ENCODE results near the gene AMOT.

AMOT gene

DNA sequence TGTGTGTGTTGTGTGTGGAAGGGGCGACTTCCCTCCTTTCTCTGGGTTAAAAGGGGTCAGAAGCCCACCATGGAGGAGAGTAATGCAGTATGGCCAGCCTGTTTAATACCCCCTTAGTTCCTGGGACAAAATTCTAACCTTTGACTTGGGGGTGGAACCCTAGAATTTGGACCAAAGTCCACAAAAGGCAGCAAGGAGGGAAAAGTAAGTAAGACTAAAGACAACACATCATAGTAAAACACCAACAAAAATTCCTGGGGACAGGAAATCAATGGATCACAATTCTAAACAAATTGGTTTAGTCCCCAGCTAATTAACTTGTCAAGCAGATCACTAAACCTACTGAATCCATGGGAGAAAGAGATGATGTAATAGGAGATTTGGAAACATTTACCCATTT lies 3.1 kb downstream of the AMOT start:
- no peak for DNase-seq (ENCODE audit: low read depth)

DNA sequence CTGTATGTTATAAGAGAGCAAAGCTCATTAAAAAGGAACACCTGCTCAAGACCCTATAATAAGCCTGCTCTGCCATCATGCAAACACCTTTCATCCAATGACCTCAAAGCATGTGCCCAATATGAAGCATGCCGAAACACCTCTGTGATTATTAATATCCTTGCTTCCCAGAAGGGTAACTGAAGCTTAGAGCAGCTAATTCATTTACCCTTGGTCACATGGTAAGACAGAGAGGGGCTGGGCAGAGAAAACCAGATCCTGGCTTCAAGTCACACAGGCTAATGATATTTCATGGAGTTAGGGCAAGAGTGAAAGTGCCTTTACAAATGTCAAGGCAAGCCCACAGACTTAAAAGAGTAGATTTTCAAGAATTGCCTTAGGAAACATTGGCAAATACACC lies 5.6 kb downstream of the AMOT start:
- no peak for DNase-seq (ENCODE audit: low read depth)

DNA sequence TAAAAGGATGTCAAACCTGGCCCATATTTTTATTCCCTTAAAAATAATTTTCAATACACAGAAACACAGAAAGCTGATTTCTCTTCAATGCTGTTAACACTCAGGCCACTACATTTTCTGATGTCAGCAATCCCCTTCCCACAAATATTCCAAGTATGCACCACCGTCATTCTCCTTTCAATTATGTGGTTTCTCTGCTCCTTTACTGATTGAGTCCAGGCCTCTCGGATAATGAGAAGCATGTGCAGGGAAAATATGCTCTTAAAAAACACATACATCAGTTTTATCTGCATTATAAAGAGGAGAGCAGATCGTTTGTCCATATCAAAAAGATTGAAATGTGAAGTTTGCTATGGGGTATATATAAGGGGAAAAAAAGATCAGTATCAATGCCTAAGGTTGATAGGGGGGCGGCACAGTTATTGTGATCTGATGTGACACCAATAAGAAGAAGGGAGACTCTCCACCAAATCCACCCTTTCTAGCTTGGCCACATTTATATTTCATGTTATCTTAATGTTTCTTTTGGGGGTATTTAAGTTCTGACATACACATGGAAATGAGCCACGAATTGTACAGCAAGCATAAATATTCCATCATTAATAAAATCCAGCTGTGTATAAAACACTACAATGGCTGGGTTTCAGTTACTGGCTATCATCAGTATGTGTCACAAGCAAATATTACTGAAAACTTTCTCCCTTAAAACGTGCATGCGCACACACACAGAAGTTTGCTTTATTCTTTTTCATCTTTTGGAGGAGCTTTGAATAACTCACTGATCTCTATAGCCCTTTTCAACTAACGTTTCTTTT lies 6.4 kb downstream of the AMOT start:
- no peak for DNase-seq (ENCODE audit: low read depth)

DNA sequence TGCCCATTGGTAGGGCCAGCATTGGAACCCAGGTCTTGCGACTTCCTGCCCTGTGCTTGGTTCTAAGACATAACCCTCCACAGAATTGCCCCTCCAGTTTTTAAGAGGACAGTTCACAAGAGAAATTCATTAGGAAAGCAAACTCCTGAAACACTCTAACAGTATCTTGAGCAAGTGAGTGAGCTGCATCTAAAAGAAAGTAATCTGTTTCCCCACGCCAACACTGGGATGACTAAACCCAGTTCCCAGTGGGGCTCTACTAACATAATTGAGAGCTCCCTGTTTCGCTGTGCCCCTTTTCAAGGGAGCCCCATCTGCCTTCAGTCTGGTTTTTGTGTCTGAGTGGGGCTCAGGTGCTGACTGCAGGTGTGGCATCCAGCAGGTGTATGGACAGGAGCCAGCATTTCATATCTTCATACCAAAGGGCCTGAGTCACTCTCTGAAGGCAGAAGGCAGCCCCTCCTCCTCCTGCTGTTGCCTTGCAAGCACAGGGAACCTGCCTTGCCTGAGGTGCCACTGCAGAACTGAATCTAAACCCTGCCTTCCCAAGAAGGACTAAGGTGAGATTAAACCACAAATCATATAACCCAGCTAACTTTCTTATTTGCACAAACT lies 8.0 kb downstream of the AMOT start:
- no peak for DNase-seq (ENCODE audit: low read depth)

DNA sequence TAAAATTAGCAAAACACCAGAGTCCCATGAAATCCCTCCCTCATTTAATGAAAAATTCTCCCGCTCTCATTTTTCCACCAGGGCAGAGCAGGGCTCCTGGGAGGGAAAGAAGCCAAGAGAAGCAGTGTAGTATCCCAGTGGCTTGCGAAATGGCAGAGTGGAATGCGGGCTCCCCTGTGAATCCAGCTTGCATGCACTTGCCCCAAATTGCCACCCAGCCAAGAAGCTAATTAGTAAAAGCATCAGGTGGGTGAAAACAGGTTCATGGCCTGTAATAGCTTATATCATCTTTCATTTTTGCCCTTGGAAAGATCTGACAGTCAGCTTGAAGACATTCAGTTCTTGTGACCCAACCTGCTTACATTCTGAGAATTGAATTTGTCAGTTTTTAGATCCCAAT lies 10.1 kb downstream of the AMOT start:
- no peak for DNase-seq (ENCODE audit: low read depth)

DNA sequence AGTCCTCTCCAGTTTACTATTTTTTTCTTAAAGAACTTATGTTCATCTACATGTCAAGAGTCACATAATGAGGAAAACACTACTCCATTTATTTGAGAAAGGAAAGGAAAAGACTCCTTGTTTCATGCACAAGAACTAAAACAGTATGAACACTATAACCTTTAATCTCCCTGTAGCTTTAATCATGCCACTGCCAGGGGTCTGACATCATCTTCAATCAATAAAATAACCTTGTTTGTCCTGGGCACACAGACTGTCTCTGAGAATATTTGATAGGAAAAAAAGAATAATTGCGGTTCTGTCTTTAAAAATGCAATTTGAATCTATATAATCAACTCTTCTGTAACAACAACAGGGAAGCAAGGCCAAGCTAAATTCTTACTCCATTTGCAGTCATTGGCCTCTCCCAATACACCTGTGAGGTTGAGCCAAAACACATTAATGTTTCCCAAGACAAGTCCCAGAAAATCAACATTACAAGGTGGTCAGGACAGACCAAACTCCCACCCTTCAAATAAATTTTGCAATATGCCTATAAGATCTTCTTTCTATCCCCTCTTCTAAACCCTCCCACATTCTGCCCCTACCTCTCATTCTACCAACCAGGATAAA lies 13.2 kb downstream of the AMOT start:
- DNase-seq (ENCODE audit: low read depth): no peak

DNA sequence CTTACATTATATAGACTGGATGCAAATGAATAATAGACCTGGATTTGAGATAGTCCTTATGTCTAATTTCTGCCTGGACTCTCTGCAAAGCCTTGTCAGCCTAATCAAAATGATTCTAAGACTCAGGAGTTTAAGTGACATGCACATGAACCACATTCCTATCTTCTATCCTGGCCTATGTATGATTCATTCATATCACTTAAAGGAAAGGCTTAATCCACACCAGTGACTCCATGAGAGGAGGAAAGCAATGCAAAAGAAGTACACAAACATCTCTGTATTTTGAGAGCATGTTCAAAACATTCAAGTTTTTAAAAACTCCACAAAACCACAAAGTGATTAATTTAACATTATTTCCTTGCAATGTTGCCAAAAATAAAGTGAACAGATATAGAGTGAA lies 14.6 kb downstream of the AMOT start:
- DNase-seq (ENCODE audit: low read depth): no peak

DNA sequence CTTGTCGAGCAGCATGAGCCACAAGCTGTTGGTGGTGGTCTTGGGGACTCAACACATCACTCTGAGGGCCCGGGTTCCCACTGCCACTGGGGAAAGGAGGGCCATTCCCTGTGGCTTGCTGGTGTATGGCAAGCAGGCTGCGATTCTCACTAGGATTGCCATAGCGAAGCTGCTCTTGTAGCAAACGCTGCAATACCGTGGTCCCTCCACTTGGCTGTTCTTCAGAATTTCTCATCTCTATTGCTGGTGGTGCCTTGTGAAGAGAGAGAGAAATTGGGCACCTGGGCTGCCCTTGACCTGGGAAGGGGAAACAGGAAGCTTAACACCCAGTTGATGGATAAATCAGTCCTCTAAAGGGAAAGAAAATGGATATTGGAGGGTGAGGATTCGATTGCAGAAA lies 17.7 kb downstream of the AMOT start:
- no peak for DNase-seq (ENCODE audit: low read depth)

DNA sequence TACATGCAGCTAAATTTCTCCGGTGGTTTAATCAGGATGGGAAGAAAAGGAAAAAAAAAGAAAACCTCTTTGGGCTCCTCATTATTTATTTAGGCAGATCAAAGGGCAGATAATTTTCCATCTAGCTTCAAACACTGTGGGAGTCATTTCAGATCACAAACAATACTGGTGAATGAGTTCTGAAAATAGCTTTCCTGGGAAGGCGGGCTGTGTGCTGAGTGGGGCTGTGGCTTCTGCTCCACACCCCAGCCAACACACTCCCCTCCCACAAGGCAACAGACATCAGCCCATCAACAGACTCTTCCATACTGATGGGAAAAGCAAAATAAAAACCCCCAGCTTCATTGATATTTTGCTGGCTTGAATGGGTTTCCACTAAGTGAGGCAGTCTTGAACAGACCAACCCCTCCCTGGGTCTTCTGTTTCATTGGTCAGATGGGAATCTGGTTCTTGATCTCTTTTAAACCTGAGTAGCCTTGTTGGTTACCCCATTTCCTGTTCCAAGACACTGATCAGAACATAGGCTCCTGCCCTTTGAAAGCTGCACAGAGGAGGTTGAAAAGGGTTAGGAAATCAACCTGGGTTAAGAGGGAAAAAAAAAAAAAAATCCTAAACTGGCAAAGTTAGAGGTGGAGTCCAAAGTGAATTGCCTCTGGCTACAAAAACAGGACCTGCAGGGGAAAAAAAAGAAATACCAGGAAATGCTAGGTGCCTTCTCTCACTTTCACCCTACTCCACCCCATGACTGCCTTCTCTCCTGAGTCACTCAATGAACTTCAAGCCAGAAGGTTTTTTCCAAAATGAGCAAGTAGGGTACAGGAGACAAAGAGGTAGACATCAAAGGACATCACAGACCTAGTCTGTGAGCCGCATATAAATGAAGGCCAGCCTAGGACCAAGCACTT lies 20.0 kb downstream of the AMOT start:
- no peak for DNase-seq (ENCODE audit: low read depth)

DNA sequence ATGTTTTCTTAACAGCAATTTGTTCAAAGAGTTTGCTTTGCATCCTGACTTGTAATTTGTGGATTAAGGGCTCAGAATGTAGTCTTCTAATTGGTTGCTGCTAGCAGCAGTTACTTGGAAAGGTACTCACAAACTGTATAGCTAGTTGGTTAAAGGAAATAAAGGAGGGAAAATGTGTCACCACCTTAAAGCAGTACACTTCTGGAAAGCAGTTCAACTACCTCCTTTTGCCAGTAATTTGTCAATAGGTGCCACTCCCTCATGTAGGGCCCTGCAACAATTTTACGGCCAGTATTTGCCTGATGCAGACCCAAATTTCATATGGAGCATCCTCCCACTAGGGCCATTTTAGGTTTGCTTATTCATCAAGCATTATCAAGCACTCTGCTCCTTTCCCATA lies 20.8 kb downstream of the AMOT start:
- DNase-seq (ENCODE audit: low read depth): no peak

DNA sequence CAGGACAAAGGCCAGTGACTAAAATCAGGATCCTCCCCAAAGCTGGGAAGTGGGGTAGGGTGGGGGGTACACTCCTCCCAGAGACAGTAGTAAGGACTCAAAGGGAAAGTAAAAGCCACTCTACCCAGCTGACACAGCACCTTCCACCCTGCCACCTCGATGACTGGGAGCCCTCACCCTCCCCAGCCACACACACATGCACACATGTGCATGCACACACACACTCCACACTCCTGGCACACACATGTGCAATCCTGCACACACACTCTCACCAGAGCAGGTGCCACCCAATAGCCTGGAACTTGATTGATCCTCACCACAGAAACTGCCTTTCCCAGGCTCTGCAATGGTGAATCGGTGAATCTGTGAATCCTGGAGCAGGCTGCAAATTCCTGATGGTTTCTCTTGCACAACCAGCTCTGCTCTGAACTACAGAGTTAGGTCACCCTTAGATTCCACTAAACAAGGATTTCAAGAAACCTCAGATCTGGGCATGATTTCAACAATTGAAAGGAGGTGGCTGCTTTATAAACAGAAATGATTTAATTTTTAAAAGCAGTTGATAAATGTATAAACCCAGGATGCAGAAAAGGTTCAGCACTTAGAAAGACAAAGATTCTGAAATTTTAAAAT lies 21.5 kb downstream of the AMOT start:
- DNase-seq (ENCODE audit: low read depth): no peak

DNA sequence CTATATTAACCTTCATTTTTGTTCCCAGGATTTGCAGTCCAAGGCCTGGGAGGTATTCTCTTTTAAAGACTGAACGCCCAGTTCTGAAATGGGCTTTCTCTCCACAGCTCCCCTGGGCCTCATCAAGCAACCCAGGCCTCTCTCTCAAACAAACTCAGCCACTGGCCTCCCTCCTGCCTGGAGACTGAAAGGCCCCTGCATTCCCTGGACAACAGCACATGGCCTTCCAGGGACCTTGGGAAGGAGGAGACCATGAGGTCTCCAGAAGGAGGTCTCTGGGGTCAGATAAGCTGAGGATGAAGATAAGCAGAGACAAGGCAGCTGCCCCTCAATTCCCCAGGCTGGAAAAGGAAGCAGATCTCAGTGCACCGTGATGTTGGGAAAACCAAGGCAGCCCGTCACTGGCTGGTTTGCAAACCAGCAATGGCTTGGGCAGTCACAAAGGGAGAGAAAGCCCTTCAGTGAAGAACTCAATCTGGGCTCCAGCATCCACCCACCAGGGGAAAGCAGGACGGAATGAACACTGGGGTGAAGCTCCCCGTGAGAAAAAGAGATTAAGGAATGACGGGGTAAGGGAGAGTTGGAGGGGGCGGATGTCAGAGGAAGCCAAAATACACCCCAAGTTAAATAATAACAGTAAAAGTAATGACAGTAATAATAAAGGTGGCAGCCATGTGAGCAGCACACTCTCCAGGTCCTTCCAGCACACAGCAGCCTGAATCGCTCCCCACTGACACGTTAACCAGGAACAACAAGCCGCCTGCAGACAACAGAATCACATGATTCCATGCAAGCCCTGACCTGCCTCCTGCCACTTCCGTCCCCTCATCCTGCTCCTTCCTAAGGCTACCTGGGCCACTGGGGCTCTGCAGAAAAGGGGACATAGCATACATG lies 22.3 kb downstream of the AMOT start:
- no peak for DNase-seq (ENCODE audit: low read depth)

DNA sequence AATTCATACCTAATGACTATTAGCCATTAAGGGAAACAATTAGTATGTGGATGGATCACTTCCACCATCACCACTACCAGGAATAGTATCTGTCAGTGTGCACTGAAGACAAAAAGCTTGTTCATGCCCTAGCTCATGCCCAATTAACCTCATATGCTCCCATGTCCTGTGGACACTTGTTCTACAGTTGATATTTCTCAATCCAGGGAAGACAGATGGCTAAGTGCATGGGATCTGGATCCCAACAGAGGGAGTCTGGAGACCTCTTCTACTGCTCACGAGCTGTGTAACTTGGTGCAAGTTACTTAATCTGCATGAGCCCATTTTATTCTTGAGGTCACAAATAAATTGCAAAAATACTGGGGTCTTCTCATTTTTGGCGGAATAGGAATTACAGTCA lies 23.7 kb downstream of the AMOT start:
- DNase-seq (ENCODE audit: low read depth): no peak

DNA sequence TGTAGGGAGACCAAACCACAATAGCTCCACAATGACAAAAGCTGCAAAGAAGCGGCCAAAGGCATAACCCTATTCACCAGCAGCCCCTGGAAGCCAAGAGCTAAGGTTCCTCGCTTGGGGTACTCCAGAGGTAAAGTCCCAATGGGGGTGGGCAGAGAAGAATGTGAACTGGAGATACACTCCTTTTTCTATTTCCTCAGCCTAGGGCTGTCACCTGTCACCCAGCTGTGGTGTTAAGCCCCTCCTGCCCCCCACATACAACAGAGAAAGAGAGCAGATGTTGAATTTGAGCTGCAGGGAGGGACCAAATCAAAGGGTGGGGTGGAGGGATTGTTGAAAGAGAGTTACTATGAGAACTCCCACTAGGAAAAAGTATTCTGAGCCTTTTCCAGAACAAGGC lies 26.1 kb downstream of the AMOT start:
- no peak for DNase-seq (ENCODE audit: low read depth)

DNA sequence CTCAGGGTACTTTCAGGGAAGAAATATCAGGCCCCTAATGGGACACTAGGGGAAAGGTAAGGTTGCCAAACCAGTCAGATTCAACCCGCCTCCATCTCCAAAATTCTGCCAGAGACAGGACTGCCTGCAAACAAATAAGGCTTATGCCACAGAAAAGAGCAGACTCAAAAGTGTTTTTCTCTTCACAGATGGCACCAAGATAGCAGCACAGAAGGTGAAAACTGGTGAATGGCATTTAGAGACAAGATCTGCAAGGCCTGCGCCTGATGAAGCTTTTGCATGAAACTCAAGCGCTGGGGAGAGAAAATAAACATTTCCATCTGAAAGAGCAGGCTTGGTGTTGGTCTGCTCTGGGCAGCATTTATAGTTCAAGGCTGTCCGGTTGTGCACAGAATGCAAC lies 27.9 kb downstream of the AMOT start:
- DNase-seq (ENCODE audit: low read depth): no peak

DNA sequence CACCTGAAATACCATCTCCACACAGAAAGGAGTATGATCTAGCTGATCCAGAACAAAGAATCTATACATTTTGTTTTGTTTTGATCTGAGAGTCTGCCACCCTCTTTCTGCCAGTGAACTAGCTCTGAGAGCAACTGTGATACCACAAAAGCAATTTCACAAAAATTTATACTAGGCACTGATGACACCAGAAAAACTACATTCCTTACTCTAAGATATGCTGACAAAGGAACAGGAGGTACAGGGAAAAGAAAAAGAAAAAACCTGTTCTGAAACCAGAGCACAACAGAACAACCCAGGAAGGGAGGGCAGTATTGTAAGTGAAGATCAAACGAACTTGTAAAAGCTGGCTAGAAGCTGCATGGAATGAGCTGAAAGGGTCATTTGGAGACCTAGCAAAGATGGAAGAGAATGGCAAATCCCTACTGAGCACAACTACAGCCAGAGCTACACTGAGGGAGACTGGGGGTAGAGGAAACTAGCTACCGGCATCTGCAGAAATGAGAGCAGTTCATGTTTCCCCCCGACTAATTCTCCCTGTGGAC lies 31.9 kb downstream of the AMOT start:
- no peak for DNase-seq (ENCODE audit: low read depth)

DNA sequence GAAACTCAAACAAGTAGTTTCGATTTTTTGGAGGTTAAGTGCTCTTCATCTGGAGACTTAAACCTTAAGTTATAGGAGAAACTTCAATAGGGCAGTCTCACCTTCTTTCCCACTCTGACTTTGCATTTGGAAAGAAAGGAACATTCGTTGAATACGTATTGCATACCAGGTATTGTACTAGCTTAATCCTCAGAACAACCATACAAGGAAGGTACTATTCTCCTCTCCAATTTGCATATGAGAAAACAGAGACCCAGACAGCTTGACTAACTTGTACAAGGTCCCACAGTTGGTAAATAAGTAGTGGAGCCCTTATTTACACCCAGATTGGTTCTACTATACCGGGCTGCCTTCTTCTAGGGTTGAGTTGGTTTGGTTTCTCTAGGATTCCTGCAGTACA lies 32.6 kb downstream of the AMOT start:
- DNase-seq (ENCODE audit: low read depth): no peak

DNA sequence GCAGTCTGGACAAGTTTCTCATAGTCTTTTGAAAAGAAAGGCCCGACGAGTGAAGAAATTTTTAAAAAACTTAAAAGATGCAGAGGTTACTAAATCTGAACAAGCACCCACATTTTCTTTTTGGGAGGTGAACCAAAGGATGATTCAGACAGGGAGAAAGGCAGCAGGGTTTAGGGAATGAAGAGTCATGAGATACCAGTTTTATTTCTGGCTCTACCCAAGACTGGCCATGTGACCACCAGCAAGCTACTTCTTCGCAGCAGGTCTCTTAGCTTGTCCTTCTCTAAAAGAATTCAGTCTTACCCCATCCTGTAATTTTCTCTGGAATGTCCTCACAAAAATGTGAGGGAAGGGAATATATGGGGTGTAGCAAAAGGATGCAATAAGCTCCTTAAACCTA lies 37.6 kb downstream of the AMOT start:
- no peak for DNase-seq (ENCODE audit: low read depth)

DNA sequence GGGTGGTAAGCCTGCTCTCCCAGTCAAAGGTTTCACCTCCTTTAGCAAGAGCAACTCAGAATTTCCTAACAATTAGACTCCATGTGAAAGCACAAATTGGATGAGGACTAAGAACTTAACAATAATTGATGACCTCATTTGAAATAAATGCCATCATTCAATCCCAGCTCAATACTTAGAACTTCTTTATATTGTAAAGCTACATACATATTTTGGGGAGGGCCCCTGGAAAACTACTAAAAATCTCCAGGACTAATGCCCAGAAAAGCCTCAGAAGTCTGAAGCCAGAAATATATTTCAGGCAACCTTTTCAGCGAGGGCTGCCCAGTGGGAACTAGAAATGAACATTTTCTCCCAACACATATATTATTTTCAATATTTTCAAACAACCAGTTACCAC lies 38.1 kb downstream of the AMOT start:
- DNase-seq (ENCODE audit: low read depth): no peak

DNA sequence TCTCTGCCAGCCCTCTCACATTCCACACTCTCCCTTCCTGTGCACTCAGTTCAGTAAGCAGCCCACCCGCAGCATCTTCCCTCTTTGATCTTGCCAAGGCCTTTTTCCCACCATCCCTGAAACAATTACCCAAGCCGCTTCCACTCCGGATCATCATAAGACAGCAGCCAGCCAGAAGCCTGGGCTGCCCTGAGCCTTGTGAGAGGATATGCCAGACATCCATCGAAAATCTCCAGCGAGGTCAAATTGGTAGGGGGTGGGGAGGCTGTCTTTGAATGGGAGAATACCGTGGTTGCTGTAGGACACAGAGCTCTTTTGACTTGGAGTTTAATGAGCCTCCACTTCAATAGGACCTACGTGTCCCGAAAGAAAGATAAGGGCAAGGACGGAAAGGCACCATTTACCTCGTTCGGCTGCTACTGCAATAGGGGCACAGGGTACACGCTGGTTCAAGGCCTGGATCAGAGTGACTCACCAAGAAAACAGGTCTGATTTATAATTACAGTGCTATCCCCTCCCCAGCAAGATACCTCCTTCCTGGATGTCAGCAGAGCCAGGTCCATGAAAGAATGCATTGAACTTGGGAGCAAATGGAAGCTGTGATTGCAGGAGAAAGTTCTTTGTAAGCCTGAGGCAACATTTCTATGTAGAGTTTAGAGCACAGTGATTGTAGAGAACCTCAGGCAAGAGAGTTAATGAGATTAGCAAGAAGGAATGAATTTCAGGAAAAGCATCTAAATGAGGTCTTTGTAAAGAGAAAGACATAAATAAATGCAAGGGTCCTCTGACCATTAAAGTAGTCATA lies 39.5 kb downstream of the AMOT start:
- no peak for DNase-seq (ENCODE audit: low read depth)
